A549 (cell line): ENCODE results near the gene TCF7L2. TPM values are rescaled to one million over a fixed set of nuclear protein-coding genes. Genes with fewer than 3 reads are reported as not detected.
A peak's percentile ranks its signal among the peaks of the same experiment; 100 is the strongest.

ENCODE experiments used
- ATAC-seq, 2 experiments: fragments of 200-7000 bp in 1 of 2; fragments of >200 bp in 1 of 2; cut with Nextera tagmentation in 1 of 2; cut with Tn5 transposase in 1 of 2; 3 replicates each; pipeline versions ENCODE4 v1.8.0 to v1.9.1; 2018 to 2020; ENCODE audit warnings: mild to moderate bottlenecking in 1 of 2, moderate library complexity in 1 of 2
- CTCF ChIA-PET: fragments of 300-600 bp; sonication (Branson Sonifier 250); formaldehyde crosslinking; extraction: SDS; loops from one replicate; lab custom pipeline; 2021; ENCODE audit warnings: antibody characterized with exemption, inconsistent platforms; lab: Yijun Ruan, JAX
- POLR2A ChIA-PET: fragments of 350-600 bp; formaldehyde crosslinking; extraction: SDS; loops from one replicate; lab custom pipeline; 2021; ENCODE audit warnings: antibody characterized with exemption, inconsistent platforms; lab: Yijun Ruan, JAX
- DNase-seq, 2 experiments: peaks; one replicate each; pipeline versions ENCODE4 v3.0.0 to v3.0.0-alpha.2; 2011 to 2016; ENCODE audit warnings: low read depth in 1 of 2, low spot score in 1 of 2
- FAIRE-seq: peaks from 2 replicates; lab custom pipeline; 2011; peaks lifted over from hg19 to GRCh38; lab: Jason Lieb, UNC
- H3K27ac ChIP-seq, 2 experiments: fragments of >200 bp; sonication (Bioruptor Twin); formaldehyde crosslinking; 3 replicates each; pipeline ENCODE4 v1.5.1; 2016 to 2017
- H3K4me1 ChIP-seq: fragments of >200 bp; sonication (Bioruptor Twin); formaldehyde crosslinking; 3 replicates; pipeline ENCODE4 v1.6.1; 2016
- H3K4me2 ChIP-seq: fragments of >200 bp; sonication (Bioruptor Twin); formaldehyde crosslinking; 3 replicates; pipeline ENCODE4 v1.6.1; 2016
- H3K4me3 ChIP-seq: fragments of >200 bp; sonication (Bioruptor Twin); formaldehyde crosslinking; 3 replicates; pipeline ENCODE4 v1.5.1; 2016
- H3K9me3 ChIP-seq: fragments of >200 bp; sonication (Bioruptor Twin); formaldehyde crosslinking; 3 replicates; pipeline ENCODE4 v1.6.1; 2016
- BHLHE40 ChIP-seq: IDR thresholded peaks from 2 replicates; pipeline ENCODE4 v1.6.1; 2012; ENCODE audit warnings: low read depth, low read length, inconsistent platforms
- CBX8 ChIP-seq: fragments of 200-600 bp; sonication (generic); IDR thresholded peaks from 2 replicates; pipeline ENCODE4 v1.6.1; 2016
- CEBPB ChIP-seq, 2 experiments: fragments of >200 bp in 1 of 2; sonication (Bioruptor Twin) in 1 of 2; formaldehyde crosslinking in 1 of 2; IDR thresholded peaks; 2 replicates each; pipeline ENCODE4 v1.6.1; 2012 to 2016
- CHD4 ChIP-seq: fragments of 200-600 bp; sonication (generic); IDR thresholded peaks from 2 replicates; pipeline ENCODE4 v1.6.1; 2016; ENCODE audit warnings: antibody characterized with exemption, mild to moderate bottlenecking, borderline replicate concordance
- CTCF ChIP-seq: fragments of >200 bp; sonication (Bioruptor Twin); formaldehyde crosslinking; IDR thresholded peaks from 3 replicates; pipeline ENCODE4 v1.5.1; 2016
- EHF ChIP-seq: fragments of 250-450 bp; sonication (Bioruptor Pico); IDR thresholded peaks from 2 replicates; pipeline ENCODE4 v1.5.0; 2020; ENCODE audit warnings: mild to moderate bottlenecking
- EHMT2 ChIP-seq: fragments of 200-600 bp; sonication (generic); IDR thresholded peaks from 2 replicates; pipeline ENCODE4 v1.6.1; 2016; ENCODE audit warnings: antibody characterized with exemption, low read depth, mild to moderate bottlenecking, moderate library complexity
- FOSB ChIP-seq: fragments of 250-450 bp; sonication (Bioruptor Pico); IDR thresholded peaks from 2 replicates; pipeline ENCODE4 v1.5.0; 2020; ENCODE audit warnings: mild to moderate bottlenecking, moderate library complexity
- FOSL2 ChIP-seq, 2 experiments: fragments of 450-650 bp in 1 of 2; fragments of >200 bp in 1 of 2; sonication (Bioruptor Twin) in 1 of 2; formaldehyde crosslinking; IDR thresholded peaks; 2 replicates each; pipeline versions ENCODE4 v1.5.0 to v1.6.1; 2016 to 2020; ENCODE audit warnings: mild to moderate bottlenecking in 1 of 2, moderate library complexity in 1 of 2
- FOXS1 ChIP-seq: fragments of 250-450 bp; sonication (Bioruptor Pico); IDR thresholded peaks from 2 replicates; pipeline ENCODE4 v1.5.0; 2020; ENCODE audit warnings: mild to moderate bottlenecking, moderate library complexity
- HDAC2 ChIP-seq: fragments of 200-600 bp; sonication (generic); IDR thresholded peaks from 2 replicates; pipeline ENCODE4 v1.6.1; 2016
- HOXA7 ChIP-seq: fragments of 250-450 bp; sonication (Bioruptor Pico); IDR thresholded peaks from 2 replicates; pipeline ENCODE4 v1.5.0; 2020; ENCODE audit warnings: mild to moderate bottlenecking, moderate library complexity
- HOXB13 ChIP-seq: fragments of 250-450 bp; sonication (Bioruptor Pico); IDR thresholded peaks from 2 replicates; pipeline ENCODE4 v1.5.0; 2020; ENCODE audit warnings: low read depth, mild to moderate bottlenecking, moderate library complexity
- HOXB5 ChIP-seq: fragments of 250-450 bp; sonication (Bioruptor Pico); IDR thresholded peaks from 2 replicates; pipeline ENCODE4 v1.5.0; 2020; ENCODE audit warnings: mild to moderate bottlenecking, moderate library complexity
- JUN ChIP-seq, 2 experiments: fragments of >200 bp; sonication (Bioruptor Twin); formaldehyde crosslinking; IDR thresholded peaks; 2 replicates in 1 of 2; 3 replicates in 1 of 2; pipeline ENCODE4 v1.6.1; 2016 to 2017
- KDM5A ChIP-seq: fragments of 200-600 bp; sonication (generic); IDR thresholded peaks from 2 replicates; pipeline ENCODE4 v1.6.1; 2016; ENCODE audit warnings: antibody characterized with exemption, mild to moderate bottlenecking
- MAFK ChIP-seq: fragments of 450-650 bp; IDR thresholded peaks from 2 replicates; pipeline ENCODE4 v1.6.1; 2014; ENCODE audit not compliant: partially characterized antibody
- NFE2L2 ChIP-seq: fragments of 150-350 bp; conservative IDR thresholded peaks from 2 replicates; pipeline ENCODE4 v1.6.1; 2014; ENCODE audit warnings: low read length
- NPAS2 ChIP-seq: fragments of 250-450 bp; sonication (Bioruptor Pico); IDR thresholded peaks from 2 replicates; pipeline ENCODE4 v1.8.0; 2022; ENCODE audit warnings: mild to moderate bottlenecking, moderate library complexity, borderline replicate concordance
- NR3C1 ChIP-seq: fragments of >200 bp; sonication (Bioruptor Twin); formaldehyde crosslinking; IDR thresholded peaks from 3 replicates; pipeline ENCODE4 v1.6.1; 2017
- REST ChIP-seq: fragments of 200-600 bp; sonication (generic); IDR thresholded peaks from 2 replicates; pipeline ENCODE4 v1.6.1; 2016; ENCODE audit warnings: antibody characterized with exemption, mild to moderate bottlenecking, moderate library complexity
- RFX5 ChIP-seq: fragments of 450-650 bp; IDR thresholded peaks from 2 replicates; pipeline ENCODE4 v1.7.1; 2014; ENCODE audit warnings: antibody characterized with exemption, mild to moderate bottlenecking, moderate library complexity
- SREBF2 ChIP-seq: fragments of 450-650 bp; IDR thresholded peaks from 2 replicates; pipeline ENCODE4 v1.6.1; 2014; ENCODE audit warnings: mild to moderate bottlenecking, moderate library complexity
- TFCP2L1 ChIP-seq: fragments of 250-450 bp; sonication (Bioruptor Pico); IDR thresholded peaks from 2 replicates; pipeline ENCODE4 v1.5.0; 2021; ENCODE audit warnings: mild to moderate bottlenecking
- USF2 ChIP-seq: fragments of 450-650 bp; IDR thresholded peaks from 2 replicates; pipeline ENCODE4 v1.6.1; 2014; ENCODE audit warnings: antibody characterized with exemption
- ZNF302 ChIP-seq: fragments of 250-450 bp; sonication (Bioruptor Pico); IDR thresholded peaks from 2 replicates; pipeline ENCODE4 v1.9.0; 2021; ENCODE audit warnings: inconsistent platforms, mild to moderate bottlenecking, moderate library complexity
- ZSCAN20 ChIP-seq: fragments of 250-450 bp; sonication (Bioruptor Pico); IDR thresholded peaks from 2 replicates; pipeline ENCODE4 v1.8.0; 2022; ENCODE audit warnings: mild to moderate bottlenecking, moderate library complexity
- WGBS: methylation state at CpG from one replicate; pipeline ENCODE4 v1.1.6; 2017; ENCODE audit errors: missing lambda C conversion rate; 5-methylcytosine and 5-hydroxymethylcytosine counted together
- polyA plus RNA-seq, 4 experiments: library from polyadenylated mRNA; depleted of rRNA in 3 of 4; stranded (reverse); fragments of >200 nt; fragmentation: RNase III in 1 of 4; extraction: RNeasy Plus Mini Kit Qiagen cat#74134 plus additional on column Dnase treatment in 1 of 4; gene quantifications; 2 replicates in 3 of 4; 3 replicates in 1 of 4; pipeline ENCODE4 v1.2.3, GENCODE V29; 2011 to 2017
- TF ChIP-seq, protein P1 (sequence below): fragments of 150-350 bp; IDR thresholded peaks from 2 replicates; pipeline ENCODE4 v1.6.1; 2014; ENCODE audit warnings: low read depth, mild to moderate bottlenecking, low read length
- TF ChIP-seq, protein P2 (sequence below): IDR thresholded peaks from 2 replicates; pipeline ENCODE4 v1.6.1; 2012

TCF7L2 gene
- polyA plus RNA-seq, 2 of the 4 experiments (the other 2 are of a cell fraction) = 11.3 to 14.5 TPM

DNA sequence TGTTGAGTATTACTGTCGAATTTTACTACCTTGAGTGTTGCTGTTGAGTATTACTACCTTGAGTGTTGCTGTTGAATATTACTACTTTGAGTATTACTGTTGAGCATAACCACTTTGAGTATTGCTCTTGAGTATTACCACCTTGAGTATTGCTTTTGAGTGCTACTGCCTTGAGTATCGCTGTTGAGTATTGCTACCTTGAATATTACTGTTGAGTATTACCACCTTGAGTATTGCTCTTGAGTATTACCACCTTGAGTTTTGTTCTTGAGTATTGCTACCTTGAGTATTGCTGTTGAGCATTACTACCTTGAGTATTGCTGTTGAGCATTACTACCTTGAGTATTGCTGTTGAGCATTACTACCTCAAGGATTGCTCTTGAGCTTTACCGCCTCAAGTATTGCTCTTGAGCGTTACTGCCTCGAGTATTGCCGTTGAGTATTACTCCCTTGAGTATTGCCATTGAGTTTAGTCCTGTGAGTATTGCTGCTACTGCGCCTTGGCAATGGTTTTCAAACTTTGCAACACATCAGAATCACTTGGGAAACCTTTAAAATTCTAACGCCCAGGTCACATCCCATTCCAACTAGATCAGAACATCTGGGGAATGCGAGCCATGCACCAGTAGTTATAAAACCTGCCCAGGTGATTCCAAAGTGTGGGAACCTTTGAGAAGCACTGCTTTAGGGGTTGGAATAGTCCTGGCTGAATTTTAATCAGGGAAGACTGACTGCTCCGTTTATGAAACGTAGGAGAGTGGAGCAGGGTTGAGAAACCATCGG, 61.7 kb downstream of the TCF7L2 start:
- DNase-seq = no peak
- 94% methylated on average over 12 of the region's 12 CpGs for WGBS
- CTCF ChIA-PET = interaction anchor here (1.3 kb wide), 1 partner anchor 7 kb away, joined by 3 read pairs; no protein-coding TSS in a partner anchor
- H3K4me1 ChIP-seq = peaks cover 17% of the 10 kb centered on the region; the same call in 2 of the 3 replicates
- TF ChIP-seq USF2 = no peak
- TF ChIP-seq NPAS2 = 0 out of 2 replicates have a peak, but pooled peaks have one; percentile 34
- TF ChIP-seq NFE2L2 = no peak
- TF ChIP-seq BHLHE40 = no peak
- TF ChIP-seq TFCP2L1 (CRISPR knock-in tag) = no peak
- TF ChIP-seq HOXB13 = 0 out of 2 replicates have a peak, but pooled peaks have one; percentile 49
- TF ChIP-seq HOXA7 (CRISPR knock-in tag) = no peak
- TF ChIP-seq REST = no peak
- TF ChIP-seq CTCF = no peak
- TF ChIP-seq FOSL2 (IDR thresholded peaks at IDR 0.05) = no peak
- no peak for TF ChIP-seq FOSL2 (CRISPR knock-in tag; IDR thresholded peaks at IDR 0.05)
- peak; percentile 72 for TF ChIP-seq ZNF302
- no peak for TF ChIP-seq SREBF2
- TF ChIP-seq HOXB5 (CRISPR knock-in tag) = no peak; the same call in 1 of the 2 replicates
- TF ChIP-seq EHF (CRISPR knock-in tag) = no peak
- TF ChIP-seq RFX5 = no peak
- TF ChIP-seq, all 56 proteins: peak for 3
- FAIRE-seq (no peak), ATAC-seq (no peak)
- no peak overlapping the region for H3K4me3 ChIP-seq
- H3K4me2 ChIP-seq = no peak overlapping the region
- no peak overlapping the region; a peak in 1 of 6 replicates for H3K27ac ChIP-seq
- no peaks in the 10 kb centered on the region for H3K9me3 ChIP-seq
- POLR2A ChIA-PET = interaction anchor here (0.5 kb wide), 1 partner anchor 24 kb away, joined by 4 read pairs; no protein-coding TSS in a partner anchor

GRCh38 chr10:113015201-113015600, 65.2 kb downstream of the TCF7L2 start:
- TF ChIP-seq NR3C1 (no peak), CEBPB (IDR thresholded peaks at IDR 0.05) (no peak), ZSCAN20 (CRISPR knock-in tag) (no peak), CBX8 (no peak), FOSB (CRISPR knock-in tag) (no peak), CHD4 (no peak), MAFK (no peak), HOXB5 (CRISPR knock-in tag) (no peak), FOXS1 (CRISPR knock-in tag) (no peak), HOXA7 (CRISPR knock-in tag) (no peak), EHMT2 (no peak), HDAC2 (no peak), KDM5A (no peak), JUN (IDR thresholded peaks at IDR 0.05) (no peak)
- TF ChIP-seq, protein P1, sequence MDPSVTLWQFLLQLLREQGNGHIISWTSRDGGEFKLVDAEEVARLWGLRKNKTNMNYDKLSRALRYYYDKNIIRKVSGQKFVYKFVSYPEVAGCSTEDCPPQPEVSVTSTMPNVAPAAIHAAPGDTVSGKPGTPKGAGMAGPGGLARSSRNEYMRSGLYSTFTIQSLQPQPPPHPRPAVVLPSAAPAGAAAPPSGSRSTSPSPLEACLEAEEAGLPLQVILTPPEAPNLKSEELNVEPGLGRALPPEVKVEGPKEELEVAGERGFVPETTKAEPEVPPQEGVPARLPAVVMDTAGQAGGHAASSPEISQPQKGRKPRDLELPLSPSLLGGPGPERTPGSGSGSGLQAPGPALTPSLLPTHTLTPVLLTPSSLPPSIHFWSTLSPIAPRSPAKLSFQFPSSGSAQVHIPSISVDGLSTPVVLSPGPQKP = no peak
- TF ChIP-seq, protein P2, sequence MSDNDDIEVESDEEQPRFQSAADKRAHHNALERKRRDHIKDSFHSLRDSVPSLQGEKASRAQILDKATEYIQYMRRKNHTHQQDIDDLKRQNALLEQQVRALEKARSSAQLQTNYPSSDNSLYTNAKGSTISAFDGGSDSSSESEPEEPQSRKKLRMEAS = no peak
- no peaks in the 10 kb centered on the region for H3K9me3 ChIP-seq
- DNase-seq (no peak), FAIRE-seq (no peak), ATAC-seq (no peak)
- ChIA-PET POLR2A (interaction anchor here (0.6 to 0.7 kb wide), 3 partner anchors 20 to 370 kb away, joined by 3 to 4 read pairs (median 4); no protein-coding TSS in a partner anchor), CTCF (no interaction called here)
- H3K27ac ChIP-seq = no peak overlapping the region
- no peak overlapping the region for H3K4me2 ChIP-seq
- no peak overlapping the region for H3K4me3 ChIP-seq
- H3K4me1 ChIP-seq = peaks cover 45% of the 10 kb centered on the region
- 84% methylated on average over 4 of the region's 4 CpGs for WGBS
